Measurements from ENCODE around the gene ALDH1A3.

Gene ALDH1A3

DNA sequence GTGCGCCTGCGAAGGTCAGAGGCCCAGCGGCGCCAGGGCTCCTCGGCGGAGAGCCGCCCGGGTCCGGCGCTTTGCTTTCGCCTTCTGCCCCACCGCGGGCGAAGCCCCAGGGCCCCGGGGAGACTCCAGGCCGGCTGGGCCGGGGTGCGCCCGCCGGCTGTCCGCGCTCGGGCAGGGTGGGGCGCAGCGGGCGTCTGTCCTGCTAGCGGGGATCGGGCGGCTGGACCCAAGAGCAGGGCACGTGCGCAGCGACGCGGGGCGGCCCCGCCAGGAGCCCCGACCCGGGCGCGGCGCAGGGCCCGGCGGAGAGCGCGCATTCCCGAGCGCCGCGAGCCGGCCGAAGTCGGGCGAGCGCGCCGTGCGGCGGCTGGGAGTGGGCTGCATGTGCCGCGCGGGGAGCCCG is 569 bp upstream of the ALDH1A3 start:
- peaks cover 38% of the 10 kb centered on the region; the same call in 1 of the 2 replicates for H4K20me1 ChIP-seq

DNA sequence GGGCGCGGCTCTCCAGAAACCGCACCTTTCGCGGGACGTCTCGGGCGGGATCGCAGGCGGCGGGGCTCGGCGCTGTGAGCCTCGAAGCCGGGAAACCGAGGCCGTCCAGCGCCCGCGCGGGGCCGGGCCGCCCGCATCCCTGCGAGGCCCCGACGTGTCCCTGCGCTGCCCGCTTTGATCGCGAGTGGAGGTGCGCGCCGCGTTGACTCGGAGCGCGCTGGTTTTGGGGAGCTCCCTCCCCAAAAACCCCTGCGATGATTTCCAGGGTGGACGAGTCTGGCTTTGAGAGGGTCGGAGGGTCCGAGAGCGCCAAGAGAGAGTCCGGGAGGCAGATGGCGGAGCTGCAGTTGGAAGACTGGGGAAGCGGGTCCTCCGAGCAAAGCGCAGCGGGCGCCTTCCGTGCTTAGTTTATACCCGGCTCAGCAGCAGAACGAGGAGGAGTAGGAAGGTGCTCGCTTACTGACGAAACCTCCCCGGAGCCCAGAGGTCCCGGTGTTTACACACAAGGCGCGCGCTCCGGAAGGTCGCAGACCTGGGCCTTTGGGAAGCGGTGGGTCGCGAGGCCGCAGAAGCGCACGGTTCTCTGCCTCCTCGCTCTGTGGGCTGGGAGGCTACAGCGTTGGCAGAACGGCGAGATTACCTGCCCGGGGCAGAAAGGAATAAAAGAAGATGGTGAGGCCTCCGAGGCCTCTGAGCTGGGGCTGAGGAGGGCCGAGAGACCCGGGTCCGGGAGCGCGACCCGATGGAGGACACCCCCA is 687 bp downstream of the ALDH1A3 start:
- no peak overlapping the region for H3K4me3 ChIP-seq
- H3K9ac ChIP-seq = no peak overlapping the region
- peaks cover 16% of the 10 kb centered on the region for H3K9me3 ChIP-seq
- no peak overlapping the region for H3K27ac ChIP-seq
- TF ChIP-seq Cebpa-rat (IDR thresholded peaks at IDR 0.05) = no peak
- H4K20me1 ChIP-seq = peaks cover 38% of the 10 kb centered on the region; the same call in 1 of the 2 replicates
- peaks cover 95% of the 10 kb centered on the region for H3K27me3 ChIP-seq
- H3K36me3 ChIP-seq = no peaks in the 10 kb centered on the region
- 0 out of 2 replicates have a peak, but pooled peaks cover 5% of the 10 kb centered on the region for H3K4me1 ChIP-seq
- H3K4me2 ChIP-seq = no peak overlapping the region

More for the DNA sequence above, 569 bp upstream of the ALDH1A3 start:
- Histone ChIP-seq H3K4me1 (0 out of 2 replicates have a peak, but pooled peaks cover 5% of the 10 kb centered on the region), H3K9me3 (peaks cover 16% of the 10 kb centered on the region), H3K4me3 (peak overlapping the region; percentile 48), H3K36me3 (no peaks in the 10 kb centered on the region), H3K9ac (no peak overlapping the region), H3K27me3 (peaks cover 88% of the 10 kb centered on the region), H3K4me2 (peak overlapping the region; percentile 59), H3K27ac (no peak overlapping the region)
- TF ChIP-seq Cebpa-rat (IDR thresholded peaks at IDR 0.05) = no peak

GRCh38 chr15:100880897-100881242 is 1.2 kb downstream of the ALDH1A3 start:
- TF ChIP-seq Cebpa-rat (IDR thresholded peaks at IDR 0.05) = no peak
- Histone ChIP-seq H4K20me1 (peaks cover 38% of the 10 kb centered on the region; the same call in 1 of the 2 replicates), H3K27me3 (peaks cover 95% of the 10 kb centered on the region), H3K4me1 (0 out of 2 replicates have a peak, but pooled peaks cover 5% of the 10 kb centered on the region), H3K27ac (no peak overlapping the region), H3K4me3 (no peak overlapping the region), H3K36me3 (no peaks in the 10 kb centered on the region), H3K9ac (no peak overlapping the region), H3K9me3 (peaks cover 16% of the 10 kb centered on the region), H3K4me2 (no peak overlapping the region)

GRCh38 chr15:100881573-100882336 is 2.1 kb downstream of the ALDH1A3 start:
- Histone ChIP-seq H4K20me1 (peaks cover 38% of the 10 kb centered on the region; the same call in 1 of the 2 replicates), H3K36me3 (no peaks in the 10 kb centered on the region), H3K4me1 (0 out of 2 replicates have a peak, but pooled peaks cover 5% of the 10 kb centered on the region), H3K9me3 (peaks cover 16% of the 10 kb centered on the region), H3K27me3 (peaks cover 95% of the 10 kb centered on the region), H3K9ac (no peak overlapping the region), H3K4me2 (no peak overlapping the region), H3K4me3 (no peak overlapping the region), H3K27ac (no peak overlapping the region)
- TF ChIP-seq Cebpa-rat (IDR thresholded peaks at IDR 0.05) = no peak

DNA sequence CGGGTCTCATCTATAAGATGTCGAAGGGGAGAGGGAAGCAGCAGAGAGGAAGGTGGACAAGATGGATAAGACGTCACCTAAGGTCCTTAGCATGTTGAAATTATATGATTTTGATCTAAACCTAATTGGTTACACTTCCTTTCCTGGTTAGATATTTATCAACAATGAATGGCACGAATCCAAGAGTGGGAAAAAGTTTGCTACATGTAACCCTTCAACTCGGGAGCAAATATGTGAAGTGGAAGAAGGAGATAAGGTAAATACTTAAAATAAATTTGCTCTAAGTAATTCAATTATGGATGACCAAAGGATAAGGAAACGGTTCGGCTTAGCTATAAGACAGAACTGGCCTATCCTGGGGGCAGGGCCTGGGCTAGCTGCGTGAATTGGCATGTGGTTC is 5.5 kb downstream of the ALDH1A3 start:
- H3K9me3 ChIP-seq = peaks cover 3% of the 10 kb centered on the region
- H3K4me3 ChIP-seq = no peak overlapping the region
- peaks cover 15% of the 10 kb centered on the region for H3K4me1 ChIP-seq
- no peak overlapping the region for H3K4me2 ChIP-seq
- no peak overlapping the region for H3K9ac ChIP-seq
- H3K27ac ChIP-seq = no peak overlapping the region
- no peaks in the 10 kb centered on the region for H3K36me3 ChIP-seq
- peaks cover 38% of the 10 kb centered on the region; the same call in 1 of the 2 replicates for H4K20me1 ChIP-seq
- TF ChIP-seq Cebpa-rat (IDR thresholded peaks at IDR 0.05) = no peak
- peaks cover 95% of the 10 kb centered on the region for H3K27me3 ChIP-seq

GRCh38 chr15:100885811-100886210 is 6.2 kb downstream of the ALDH1A3 start:
- Histone ChIP-seq H3K4me2 (no peak overlapping the region), H4K20me1 (peaks cover 38% of the 10 kb centered on the region; the same call in 1 of the 2 replicates), H3K27ac (no peak overlapping the region), H3K9ac (no peak overlapping the region), H3K36me3 (no peaks in the 10 kb centered on the region), H3K4me3 (no peak overlapping the region), H3K4me1 (peaks cover 22% of the 10 kb centered on the region), H3K27me3 (peaks cover 95% of the 10 kb centered on the region), H3K9me3 (no peaks in the 10 kb centered on the region; the same call in 1 of the 2 replicates)
- TF ChIP-seq Cebpa-rat (IDR thresholded peaks at IDR 0.05) = no peak

DNA sequence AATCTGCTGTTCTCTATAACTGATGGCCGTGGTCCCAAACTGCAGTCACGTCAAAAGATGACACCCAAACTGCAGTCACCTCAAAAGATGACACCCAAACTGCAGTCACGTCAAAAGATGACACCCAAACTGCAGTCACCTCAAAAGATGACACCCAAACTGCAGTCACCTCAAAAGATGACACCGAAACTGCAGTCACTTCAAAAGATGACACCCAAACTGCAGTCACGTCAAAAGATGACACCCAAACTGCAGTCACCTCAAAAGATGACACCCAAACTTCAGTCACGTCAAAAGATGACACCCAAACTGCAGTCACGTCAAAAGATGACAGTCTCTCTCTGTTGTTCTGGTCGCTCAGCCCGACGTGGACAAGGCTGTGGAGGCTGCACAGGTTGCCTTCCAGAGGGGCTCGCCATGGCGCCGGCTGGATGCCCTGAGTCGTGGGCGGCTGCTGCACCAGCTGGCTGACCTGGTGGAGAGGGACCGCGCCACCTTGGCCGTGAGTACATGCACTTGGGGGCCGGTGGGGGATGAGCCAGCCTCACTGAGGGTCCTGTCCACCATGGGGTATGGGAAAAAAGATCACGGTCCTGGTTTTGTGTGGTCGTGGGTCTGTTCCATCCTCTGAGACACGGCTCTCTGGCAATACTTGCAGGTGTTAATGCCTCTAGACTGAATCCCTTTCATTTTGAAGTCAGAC is 7.7 kb downstream of the ALDH1A3 start:
- H3K4me1 ChIP-seq = peaks cover 26% of the 10 kb centered on the region
- no peaks in the 10 kb centered on the region for H3K9me3 ChIP-seq
- no peak overlapping the region for H3K4me2 ChIP-seq
- no peak overlapping the region for H3K9ac ChIP-seq
- peaks cover 35% of the 10 kb centered on the region; the same call in 1 of the 2 replicates for H4K20me1 ChIP-seq
- no peak overlapping the region for H3K4me3 ChIP-seq
- H3K27ac ChIP-seq = no peak overlapping the region
- no peaks in the 10 kb centered on the region for H3K36me3 ChIP-seq
- H3K27me3 ChIP-seq = peaks cover 95% of the 10 kb centered on the region
- no peak for TF ChIP-seq Cebpa-rat (IDR thresholded peaks at IDR 0.05)

DNA sequence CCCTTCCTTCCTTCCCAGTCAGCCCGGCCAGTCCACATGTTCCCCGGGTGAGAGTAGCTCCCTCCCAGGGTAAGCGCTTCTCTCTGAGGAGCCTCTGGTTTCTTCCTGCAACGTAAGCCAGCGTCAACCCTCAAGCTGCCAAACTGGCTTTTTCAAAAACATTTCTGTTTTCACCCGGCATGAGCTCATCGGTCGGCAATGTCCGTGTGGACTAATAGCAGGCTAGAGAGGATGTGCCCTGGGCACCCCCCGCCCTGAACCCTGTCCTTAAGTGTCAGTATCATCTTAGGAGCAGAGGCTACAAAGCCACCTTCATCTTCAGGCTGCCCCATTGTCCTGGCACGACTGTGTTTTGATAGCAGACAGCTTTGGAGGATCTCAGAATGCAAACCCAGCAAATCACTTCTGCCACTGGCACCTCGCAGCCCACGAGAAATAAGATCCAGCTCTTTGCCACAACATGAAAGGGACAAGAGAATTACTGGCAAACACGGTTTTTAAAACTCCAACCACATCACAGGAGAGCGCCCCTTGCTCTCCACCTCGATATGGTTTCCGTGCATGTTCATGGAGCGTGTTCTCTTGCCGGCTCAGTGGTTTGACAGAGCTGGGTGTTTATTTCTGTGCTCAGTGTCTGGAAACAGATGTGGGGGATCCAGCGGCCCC is 9.9 kb downstream of the ALDH1A3 start:
- Histone ChIP-seq H3K4me3 (peak overlapping the region; percentile 9; the same call in 1 of the 2 replicates), H3K4me2 (peak overlapping the region; percentile 73), H3K36me3 (no peaks in the 10 kb centered on the region), H3K9me3 (no peaks in the 10 kb centered on the region), H3K9ac (no peak overlapping the region), H3K27ac (no peak overlapping the region), H3K4me1 (peaks cover 26% of the 10 kb centered on the region), H3K27me3 (peaks cover 98% of the 10 kb centered on the region), H4K20me1 (peaks cover 32% of the 10 kb centered on the region; the same call in 1 of the 2 replicates)
- no peak for TF ChIP-seq Cebpa-rat (IDR thresholded peaks at IDR 0.05)
